K562 (cell line): Measurements from ENCODE around the gene RELA. TPM values are rescaled to one million over a fixed set of nuclear protein-coding genes. Genes with fewer than 3 reads are reported as not detected.

ENCODE experiments used
- ATAC-seq: fragments of 200-7000 bp; cut with Tn5 transposase; 3 replicates; pipeline ENCODE4 v1.9.1; 2020; ENCODE audit warnings: moderate library complexity
- BruUV-seq: library from RNA; stranded (reverse); fragments of 400-500 nt; replicated peaks from 2 replicates; lab custom pipeline; 2021; lab: Mats Ljungman, UMichigan
- CTCF ChIA-PET: fragments of 300-600 bp; formaldehyde crosslinking; extraction: SDS; loops from one replicate; lab custom pipeline; 2021; ENCODE audit warnings: low intra/inter-chr PET ratio; lab: Yijun Ruan, JAX
- POLR2A ChIA-PET: fragments of 300-600, 350-650 bp; sonication (Branson Sonifier 250); formaldehyde crosslinking; extraction: SDS; loops from one replicate; lab custom pipeline; 2021; ENCODE audit warnings: antibody characterized with exemption, inconsistent platforms; lab: Yijun Ruan, JAX
- DNase-seq, 4 experiments: peaks; one replicate each; pipeline versions ENCODE4 v3.0.0 to v3.0.0-alpha.2; 2011 to 2018; ENCODE audit warnings: low spot score in 3 of 4, mixed read lengths in 3 of 4; ENCODE audit errors: extremely low read depth in 1 of 4
- FAIRE-seq: peaks from 2 replicates; lab custom pipeline; 2011; peaks lifted over from hg19 to GRCh38; lab: Jason Lieb, UNC
- H2AFZ ChIP-seq: 2 replicates; pipeline ENCODE4 v1.6.0; 2011; ENCODE audit warnings: low read depth, low read length, control low read depth, inconsistent platforms
- H3K27ac ChIP-seq: fragments of 200-600 bp; 3 replicates; pipeline ENCODE4 v1.8.0; 2011; ENCODE audit warnings: low read depth, mild to moderate bottlenecking, control low read depth, inconsistent platforms, low read length, moderate library complexity, mixed read lengths; ENCODE audit errors: extremely low read depth
- H3K27me3 ChIP-seq, 2 experiments: fragments of 300-600 bp in 1 of 2; 2 replicates in 1 of 2; 3 replicates in 1 of 2; pipeline versions ENCODE4 v1.6.0 to v1.8.0; 2011; ENCODE audit warnings: inconsistent platforms in 2 of 2, low read length in 2 of 2, mild to moderate bottlenecking in 1 of 2, mixed read lengths in 1 of 2, moderate library complexity in 1 of 2; ENCODE audit not compliant: control insufficient read depth in 2 of 2, insufficient read depth in 2 of 2
- H3K36me3 ChIP-seq: fragments of 300-600 bp; 3 replicates; pipeline ENCODE4 v1.8.0; 2011; ENCODE audit warnings: mild to moderate bottlenecking, low read length, inconsistent platforms; ENCODE audit not compliant: control insufficient read depth, insufficient read depth
- H3K4me1 ChIP-seq, 2 experiments: fragments of 200-600 bp in 1 of 2; replicated peaks in 1 of 2; 2 replicates in 1 of 2; 3 replicates in 1 of 2; pipeline versions ENCODE4 v1.5.1 to v1.8.0; 2011; ENCODE audit warnings: inconsistent platforms in 2 of 2, low read length in 2 of 2, mild to moderate bottlenecking in 1 of 2, mixed read lengths in 1 of 2, moderate library complexity in 1 of 2; ENCODE audit not compliant: control insufficient read depth in 2 of 2, insufficient read depth in 2 of 2
- H3K4me2 ChIP-seq: 2 replicates; pipeline ENCODE4 v1.6.1; 2011; ENCODE audit warnings: low read length, control low read depth, inconsistent platforms, mixed read lengths; ENCODE audit not compliant: insufficient read depth
- H3K4me3 ChIP-seq: fragments of 200-600 bp; sonication (generic), shearing (Covaris generic); 2 replicates; pipeline ENCODE4 v1.5.1; 2016; ENCODE audit warnings: control low read depth, inconsistent platforms
- H3K79me2 ChIP-seq: fragments of 200-600 bp; 3 replicates; pipeline ENCODE4 v1.8.0; 2011; ENCODE audit warnings: low read length, inconsistent platforms; ENCODE audit not compliant: control insufficient read depth, insufficient read depth
- H3K9ac ChIP-seq, 2 experiments: 2 replicates each; pipeline versions ENCODE4 v1.6.0 to v1.6.1; 2011; ENCODE audit warnings: low read depth in 2 of 2, low read length in 2 of 2, control low read depth in 1 of 2, inconsistent platforms in 1 of 2, mild to moderate bottlenecking in 1 of 2, mixed read lengths in 1 of 2; ENCODE audit not compliant: insufficient read depth in 1 of 2
- H3K9me1 ChIP-seq: one replicate; pipeline ENCODE4 v1.6.0; 2011; ENCODE audit warnings: inconsistent platforms, mild to moderate bottlenecking, low read length, moderate library complexity; ENCODE audit not compliant: control insufficient read depth, insufficient read depth
- H3K9me3 ChIP-seq: replicated peaks from 2 replicates; pipeline ENCODE4 v1.5.1; 2011; ENCODE audit warnings: low read depth, low read length, inconsistent platforms; ENCODE audit not compliant: control insufficient read depth, insufficient read depth
- H4K20me1 ChIP-seq: replicated peaks from 2 replicates; pipeline ENCODE4 v1.6.1; 2011; ENCODE audit warnings: low read length, inconsistent platforms, mixed read lengths; ENCODE audit not compliant: control insufficient read depth, insufficient read depth
- EHMT2 ChIP-seq: fragments of 450-650 bp; IDR thresholded peaks from 2 replicates; pipeline ENCODE4 v1.6.1; 2018; ENCODE audit warnings: antibody characterized with exemption
- HDAC8 ChIP-seq: fragments of 450-650 bp; IDR thresholded peaks from 2 replicates; pipeline ENCODE4 v1.6.1; 2016; ENCODE audit warnings: mild to moderate bottlenecking, missing genetic modification characterization, moderate library complexity, missing compliant biosample characterization
- HLTF ChIP-seq: fragments of 450-650 bp; IDR thresholded peaks from 2 replicates; pipeline ENCODE4 v1.6.1; 2016
- HNRNPK ChIP-seq: fragments of 200-400 bp; formaldehyde crosslinking; IDR thresholded peaks from one replicate; pipeline ENCODE4 v1.6.1; 2018; ENCODE audit warnings: mild to moderate bottlenecking, low read depth, low read length; ENCODE audit not compliant: poor library complexity, severe bottlenecking
- MBD2 ChIP-seq: sonication (generic); IDR thresholded peaks from 2 replicates; pipeline ENCODE4 v1.6.1; 2016; ENCODE audit warnings: low read depth, borderline replicate concordance
- POLR2G ChIP-seq: fragments of 200-400 bp; formaldehyde crosslinking; IDR thresholded peaks from 2 replicates; pipeline ENCODE4 v1.6.1; 2017; ENCODE audit warnings: low read depth, mild to moderate bottlenecking, antibody characterized with exemption, low read length, moderate library complexity
- RBFOX2 ChIP-seq: fragments of 200-400 bp; formaldehyde crosslinking; IDR thresholded peaks from 2 replicates; pipeline ENCODE4 v1.6.1; 2017; ENCODE audit warnings: low read depth, mild to moderate bottlenecking, low read length, moderate library complexity
- RBM22 ChIP-seq: fragments of 200-400 bp; formaldehyde crosslinking; IDR thresholded peaks from 2 replicates; pipeline ENCODE4 v1.6.1; 2018; ENCODE audit warnings: low read length, low read depth; ENCODE audit not compliant: poor library complexity, severe bottlenecking
- ZBTB8A ChIP-seq: fragments of 450-650 bp; IDR thresholded peaks from 2 replicates; pipeline ENCODE4 v1.6.1; 2018; ENCODE audit warnings: mild to moderate bottlenecking, moderate library complexity; ENCODE audit not compliant: partially characterized antibody
- ZNF347 ChIP-seq: fragments of 450-650 bp; formaldehyde crosslinking; IDR thresholded peaks from 2 replicates; pipeline ENCODE4 v1.4.0; 2020; ENCODE audit warnings: low read depth, mild to moderate bottlenecking, moderate library complexity
- ZNF766 ChIP-seq: fragments of 200-800 bp; sonication (Bioruptor generic); conservative IDR thresholded peaks from 2 replicates; pipeline ENCODE4 v1.6.1; 2016; ENCODE audit warnings: missing genetic modification characterization, missing compliant biosample characterization
- WGBS: fragments of 100-300 bp; shearing (Covaris generic); methylation state at CpG from one replicate; pipeline ENCODE4 v1.1.6; 2016; ENCODE audit warnings: low coverage, mixed read lengths; ENCODE audit not compliant: insufficient coverage; ENCODE audit errors: missing lambda C conversion rate; 5-methylcytosine and 5-hydroxymethylcytosine counted together
- in situ Hi-C: fragments of 300-500 bp; cut with MboI; formaldehyde crosslinking; loops from 4 replicates; pipeline ENCODE4 v1.15.0; 2018; ENCODE audit warnings: inconsistent platforms, mixed read lengths
- intact Hi-C: fragments of 100-400 bp; cut with micrococcal nuclease; formaldehyde crosslinking; loops from 2 replicates; pipeline ENCODE4 v1.14.2; 2022
- polyA plus RNA-seq, 8 experiments: library from polyadenylated mRNA; depleted of rRNA in 4 of 8; stranded (reverse) in 5 of 8; unstranded in 3 of 8; fragments of >200 nt; fragmentation: Nextera tagmentation in 2 of 8; fragmentation: Illumina TruSeq in 1 of 8; extraction: Ambion mirVana in 2 of 8; extraction: Trizol in 1 of 8; gene quantifications; 2 replicates each; pipeline versions ENCODE4 v1.2.1 to v1.2.3, GENCODE V29; 2011 to 2014; ENCODE audit warnings: inconsistent platforms in 1 of 8, missing spikeins in 1 of 8
- total RNA-seq, 7 experiments: library from RNA; depleted of rRNA in 6 of 7; stranded (reverse); fragments of >200 nt in 6 of 7; fragmentation: Illumina TruSeq in 2 of 7; extraction: Trizol in 2 of 7; gene quantifications; 2 replicates each; pipeline versions ENCODE4 v1.2.1 to v1.2.3, GENCODE V29; 2011 to 2021; ENCODE audit warnings: low replicate concordance in 1 of 7

Gene RELA
- total and polyA plus RNA-seq, 9 of the 15 experiments (the other 6 are each of a cell fraction or from before 2014, with no cell fraction given), result 6.0 to 67.4 (median 20.6) TPM

DNA sequence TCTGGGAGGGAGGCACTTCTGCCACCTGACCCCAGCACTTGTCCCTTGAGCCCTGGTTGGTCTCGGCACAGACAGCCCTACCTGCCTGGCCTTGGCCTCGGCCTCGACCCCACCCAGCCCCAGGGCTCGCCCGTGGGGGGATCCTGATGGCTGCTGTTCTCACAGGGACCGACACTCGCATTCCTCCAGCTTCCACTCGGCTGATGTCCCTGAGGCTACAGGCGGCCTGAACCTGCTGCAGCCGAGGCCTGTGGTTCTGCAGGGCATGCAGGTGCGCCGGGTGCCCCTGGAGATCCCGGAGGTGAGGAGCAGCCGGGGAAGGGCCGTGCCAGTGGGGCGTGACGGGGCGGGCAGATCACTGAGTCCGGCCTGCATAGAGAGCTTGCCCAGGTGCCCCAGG, 42.0 kb downstream of the RELA start (continued):
- TF ChIP-seq POLR2G (peak; percentile 71), HDAC8 (tag) (no peak), ZBTB8A (no peak), ZNF347 (CRISPR knock-in tag) (no peak), RBM22 (peak; percentile 45), HLTF (no peak), HNRNPK (no peak), ZNF766 (CRISPR knock-in tag) (no peak)

- H2AFZ ChIP-seq, result no peak overlapping the region
- no peak for DNase-seq
- H3K9ac ChIP-seq, result no peak overlapping the region
- no peaks in the 10 kb centered on the region; the same call in 1 of the 2 replicates for H4K20me1 ChIP-seq
- H3K27ac ChIP-seq, result no peak overlapping the region
- H3K79me2 ChIP-seq, result peaks cover 31% of the 10 kb centered on the region
- no TSS peak for BruUV-seq
- H3K4me2 ChIP-seq, result no peak overlapping the region
- H3K4me1 ChIP-seq, result peaks cover 6 to 49% of the 10 kb centered on the region in 2 experiments; a peak in 3 of 5 replicates
- TF ChIP-seq RBFOX2 (peak; percentile 44; the same call in 1 of the 2 replicates), EHMT2 (no peak), POLR2G (peak; percentile 36; the same call in 1 of the 2 replicates), MBD2 (no peak)
- TF ChIP-seq, all 486 proteins: peak for 2
- in situ Hi-C loops (no loop called here), intact Hi-C loops (no loop called here)
- ChIA-PET CTCF (no interaction called here), POLR2A (interaction anchor here (0.6 to 0.9 kb wide), 4 partner anchors 12 to 396 kb away, joined by 3 to 4 read pairs (median 3); no protein-coding TSS in a partner anchor)
- Histone ChIP-seq H3K9me3 (no peaks in the 10 kb centered on the region), H3K36me3 (peaks cover 72% of the 10 kb centered on the region; the same call in 2 of the 3 replicates), H3K27me3 (no peaks in the 10 kb centered on the region), H3K9me1 (no peaks in the 10 kb centered on the region), H3K4me3 (no peak overlapping the region)
- FAIRE-seq (no peak), ATAC-seq (no peak)
- WGBS, result 96% methylated on average over 14 of the region's 29 CpGs
These were observed 43.3 kb downstream of the RELA start for GRCh38 chr11:65619281-65619928.
